ENCODE data around the gene CRIP2.

- TF ChIP-seq CTCF (IDR thresholded peaks at IDR 0.05) (no peak), POLR2A (IDR thresholded peaks at IDR 0.05) (no peak)
Observed at GRCh38 chr14:105481886-105482457, 7.4 kb downstream of the CRIP2 start.
